ENCODE measurements around the gene GAS7.

Gene GAS7

DNA sequence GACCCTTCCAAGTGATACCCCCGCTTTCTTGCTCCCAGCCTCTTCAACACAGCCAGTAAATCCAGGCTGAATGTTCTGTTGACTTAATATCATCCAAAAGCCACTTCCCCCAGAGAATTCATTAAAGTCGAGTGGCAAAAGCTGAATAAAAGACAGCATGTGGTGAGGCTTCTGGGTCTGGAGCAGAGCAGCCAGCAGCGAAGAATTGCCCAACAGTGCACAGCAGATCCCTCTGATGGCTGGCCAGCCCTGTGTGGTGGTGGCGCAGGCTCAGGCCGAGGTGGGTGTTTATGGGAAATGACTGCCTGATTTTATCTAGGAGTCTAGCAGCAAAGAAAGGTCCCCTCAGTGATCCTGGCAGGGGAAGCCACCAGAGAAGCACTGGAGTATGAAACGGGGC lies 263.0 kb downstream of the GAS7 start:
- TF ChIP-seq, protein P1, sequence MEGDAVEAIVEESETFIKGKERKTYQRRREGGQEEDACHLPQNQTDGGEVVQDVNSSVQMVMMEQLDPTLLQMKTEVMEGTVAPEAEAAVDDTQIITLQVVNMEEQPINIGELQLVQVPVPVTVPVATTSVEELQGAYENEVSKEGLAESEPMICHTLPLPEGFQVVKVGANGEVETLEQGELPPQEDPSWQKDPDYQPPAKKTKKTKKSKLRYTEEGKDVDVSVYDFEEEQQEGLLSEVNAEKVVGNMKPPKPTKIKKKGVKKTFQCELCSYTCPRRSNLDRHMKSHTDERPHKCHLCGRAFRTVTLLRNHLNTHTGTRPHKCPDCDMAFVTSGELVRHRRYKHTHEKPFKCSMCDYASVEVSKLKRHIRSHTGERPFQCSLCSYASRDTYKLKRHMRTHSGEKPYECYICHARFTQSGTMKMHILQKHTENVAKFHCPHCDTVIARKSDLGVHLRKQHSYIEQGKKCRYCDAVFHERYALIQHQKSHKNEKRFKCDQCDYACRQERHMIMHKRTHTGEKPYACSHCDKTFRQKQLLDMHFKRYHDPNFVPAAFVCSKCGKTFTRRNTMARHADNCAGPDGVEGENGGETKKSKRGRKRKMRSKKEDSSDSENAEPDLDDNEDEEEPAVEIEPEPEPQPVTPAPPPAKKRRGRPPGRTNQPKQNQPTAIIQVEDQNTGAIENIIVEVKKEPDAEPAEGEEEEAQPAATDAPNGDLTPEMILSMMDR (conservative IDR thresholded peaks at IDR 0.05; ENCODE audit: low read depth, low read length) = no peak
- H3K4me3 ChIP-seq (ENCODE audit: low read depth, low read length) = no peak overlapping the region
- no peak for DNase-seq (ENCODE audit: low read depth)

DNA sequence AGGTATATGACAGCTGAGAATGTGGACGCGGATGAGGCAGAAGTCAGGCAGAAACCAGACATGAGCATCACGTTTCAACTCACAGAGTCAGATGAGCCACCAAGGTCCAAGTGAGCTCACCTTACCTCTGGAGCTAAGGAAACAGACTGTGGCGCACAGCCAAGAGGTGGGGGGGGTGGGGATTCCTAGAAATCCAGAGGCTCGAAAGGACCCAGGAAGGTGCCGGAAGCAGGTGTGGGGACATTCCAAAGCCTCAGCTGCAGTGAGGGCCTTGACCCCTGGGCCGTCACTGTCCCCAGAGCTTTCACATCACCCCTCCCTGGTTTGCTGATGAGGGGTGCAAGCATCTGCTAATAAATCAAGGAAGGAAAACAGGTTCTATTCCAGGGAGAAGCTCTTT lies 264.1 kb downstream of the GAS7 start:
- TF ChIP-seq, protein P1 (conservative IDR thresholded peaks at IDR 0.05; ENCODE audit: low read depth, low read length) = no peak
- DNase-seq (ENCODE audit: low read depth) = no peak
- no peak overlapping the region for H3K4me3 ChIP-seq (ENCODE audit: low read depth, low read length)

DNA sequence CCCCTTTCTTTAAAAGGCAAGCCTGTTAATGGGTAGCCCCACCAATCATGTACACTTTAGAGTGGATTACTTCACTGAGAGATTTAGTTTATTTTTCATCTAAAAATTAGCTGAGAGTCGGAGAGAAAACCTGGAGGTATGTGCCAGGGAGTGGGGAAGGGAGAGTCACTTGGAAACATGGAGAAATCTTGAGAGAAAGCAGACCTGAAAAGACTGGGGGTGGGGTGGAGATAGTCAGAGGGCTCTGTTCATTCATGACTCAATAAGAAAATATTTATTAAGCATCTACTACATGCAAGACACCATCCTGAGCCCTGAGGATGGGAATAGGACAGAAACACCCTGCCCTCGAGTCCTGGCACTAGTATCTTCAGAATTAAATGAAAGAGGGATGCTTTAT lies 265.9 kb downstream of the GAS7 start:
- DNase-seq (ENCODE audit: low read depth) = peak; percentile 7
- no peak overlapping the region for H3K4me3 ChIP-seq (ENCODE audit: low read depth, low read length)
- TF ChIP-seq, protein P1 (conservative IDR thresholded peaks at IDR 0.05; ENCODE audit: low read depth, low read length) = no peak

DNA sequence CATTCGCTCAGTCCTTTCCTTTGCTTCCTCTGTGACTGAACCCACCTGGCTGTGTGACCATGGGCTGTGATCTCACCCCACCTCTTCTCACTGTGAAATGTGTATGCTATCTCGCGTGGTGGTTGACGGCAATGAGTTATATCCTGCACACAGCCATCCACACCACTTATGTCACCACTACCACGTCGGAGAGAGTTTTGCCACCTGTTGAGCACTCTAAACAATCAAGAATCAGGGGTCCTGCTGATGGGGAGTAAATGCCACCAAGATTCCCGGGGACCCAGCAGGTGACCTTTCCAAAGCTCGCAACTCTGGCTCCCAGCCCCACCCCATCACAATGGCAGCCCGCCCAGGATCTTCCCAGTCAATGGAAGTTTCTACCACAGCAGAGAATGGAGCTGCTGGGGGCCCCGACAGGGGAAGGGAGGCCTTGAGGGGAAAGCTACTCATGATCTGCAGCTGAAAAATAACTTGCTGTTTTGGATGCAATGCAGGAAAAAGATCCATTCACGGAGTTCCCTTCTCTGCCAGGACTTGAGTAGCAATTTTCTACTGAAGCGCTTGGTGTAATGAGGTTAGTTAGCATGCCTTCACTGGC lies 267.2 kb downstream of the GAS7 start:
- H3K4me3 ChIP-seq (ENCODE audit: low read depth, low read length) = no peak overlapping the region
- DNase-seq (ENCODE audit: low read depth) = no peak
- TF ChIP-seq, protein P1 (conservative IDR thresholded peaks at IDR 0.05; ENCODE audit: low read depth, low read length) = no peak

DNA sequence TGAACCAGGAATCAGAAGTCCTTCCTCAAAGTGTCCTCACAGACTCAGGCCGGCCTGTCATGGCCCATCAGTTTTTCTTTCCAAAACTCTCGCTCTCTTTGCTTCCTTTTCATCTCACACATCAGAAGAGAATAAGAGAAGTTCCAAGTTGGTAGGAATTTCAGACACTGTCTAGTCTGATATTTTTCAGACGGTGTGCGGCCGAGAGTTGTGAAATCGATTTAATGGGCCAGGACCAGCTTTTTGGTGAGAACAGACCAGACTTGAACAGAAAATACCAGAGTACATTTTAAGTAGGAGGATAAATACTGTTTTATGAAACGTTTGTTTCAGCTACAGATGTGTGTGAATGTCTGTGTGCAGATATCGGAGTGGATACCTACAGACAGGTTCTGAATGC lies 268.5 kb downstream of the GAS7 start:
- TF ChIP-seq, protein P1 (conservative IDR thresholded peaks at IDR 0.05; ENCODE audit: low read depth, low read length) = no peak
- no peak for DNase-seq (ENCODE audit: low read depth)
- no peak overlapping the region for H3K4me3 ChIP-seq (ENCODE audit: low read depth, low read length)

DNA sequence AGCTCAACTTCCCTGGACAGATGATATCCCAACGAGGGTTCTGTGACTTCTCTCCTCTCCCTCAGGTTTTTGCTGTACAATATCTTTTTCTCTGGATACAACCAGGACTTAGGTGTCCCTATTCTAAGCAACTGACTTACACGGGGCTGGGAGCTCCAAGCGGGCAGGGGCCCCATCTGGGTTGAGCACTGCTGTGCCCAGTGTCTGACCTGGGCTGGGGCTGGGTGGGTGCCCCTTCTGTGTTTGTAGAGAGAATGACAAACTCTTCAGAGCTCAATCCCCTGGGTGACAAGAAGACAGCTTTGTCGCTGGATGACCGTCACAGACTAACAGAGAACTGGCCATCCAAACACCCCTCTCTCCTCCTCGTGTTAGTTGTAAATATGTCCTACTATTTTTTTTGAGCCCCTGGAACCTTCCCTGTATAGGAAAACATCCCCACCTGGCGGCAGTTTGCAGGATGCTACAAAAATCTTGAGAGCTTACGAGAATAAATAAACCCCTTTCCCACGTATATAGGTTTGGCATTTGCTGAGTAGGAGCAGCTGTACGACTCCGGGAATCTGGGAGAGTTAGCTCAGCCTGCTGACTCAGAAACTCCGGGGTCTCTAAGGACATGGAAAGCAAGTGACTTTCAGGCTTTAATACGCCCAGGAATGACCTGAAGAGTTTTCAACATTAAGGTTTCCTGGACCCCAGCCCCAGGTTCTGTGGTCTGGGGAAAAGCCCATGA lies 269.6 kb downstream of the GAS7 start:
- H3K4me3 ChIP-seq (ENCODE audit: low read depth, low read length) = no peak overlapping the region
- TF ChIP-seq, protein P1 (conservative IDR thresholded peaks at IDR 0.05; ENCODE audit: low read depth, low read length) = peak; percentile 82
- DNase-seq (ENCODE audit: low read depth) = peak; percentile 86

Data from choroid plexus epithelial cell (primary cell).